Fibroblast of lung (primary cell): Measurements from ENCODE around the gene SDE2.

ENCODE experiments used
- CTCF ChIP-seq, 2 donors: IDR thresholded peaks in 1 of 2; conservative IDR thresholded peaks in 1 of 2; 1 replicate in 1 of 2; 2 replicates in 1 of 2; pipeline ENCODE4 v1.5.1; 2011 to 2012; ENCODE audit warnings: low read length in 2 of 2, control low read depth in 1 of 2, inconsistent platforms in 1 of 2, low read depth in 1 of 2, mild to moderate bottlenecking in 1 of 2
- EZH2 ChIP-seq: IDR thresholded peaks from 2 replicates; pipeline ENCODE4 v1.5.1; 2012; ENCODE audit warnings: low read length, control low read depth, mild to moderate bottlenecking; ENCODE audit errors: missing control alignments

- TF ChIP-seq CTCF (conservative IDR thresholded peaks at IDR 0.05 in 1 of 2, IDR thresholded peaks at IDR 0.05 in 1 of 2; ENCODE audit: low read depth in 1 of 2, low read length in 2 of 2) (no peak), EZH2 (no peak)
Measured at GRCh38 chr1:226038661-226039060, 39.5 kb upstream of the SDE2 start.
